Ascending aorta (tissue), 2 donors: Measurements from ENCODE around the gene RPL22. TPM values are rescaled to one million over a fixed set of nuclear protein-coding genes. Genes with fewer than 3 reads are reported as not detected.

Source experiments
- DNase-seq, 2 donors: peaks; one replicate each; pipeline ENCODE4 v3.0.0-alpha.2; 2019; ENCODE audit warnings: low spot score in 2 of 2
- H3K27ac ChIP-seq, 2 donors: fragments of 200-600 bp; sonication (generic); one replicate each; pipeline ENCODE4 v1.5.1; 2016 to 2017; ENCODE audit warnings: mild to moderate bottlenecking in 1 of 2
- H3K27me3 ChIP-seq: fragments of 200-600 bp; sonication (generic); one replicate; pipeline ENCODE4 v1.5.1; 2017
- H3K36me3 ChIP-seq, 2 donors: fragments of 200-600 bp; sonication (generic); one replicate each; pipeline ENCODE4 v1.5.1; 2016
- H3K4me1 ChIP-seq, 2 donors: fragments of 200-600 bp; sonication (generic); one replicate each; pipeline ENCODE4 v1.5.1; 2016 to 2017; ENCODE audit warnings: mild to moderate bottlenecking in 1 of 2
- H3K4me3 ChIP-seq, 2 donors: fragments of 200-600 bp; sonication (generic); one replicate each; pipeline ENCODE4 v1.5.1; 2016 to 2017; ENCODE audit warnings: mild to moderate bottlenecking in 1 of 2
- H3K9me3 ChIP-seq, 2 donors: fragments of 200-600 bp; sonication (generic); one replicate each; pipeline ENCODE4 v1.5.1; 2016
- CTCF ChIP-seq, 3 experiments: fragments of 200-600 bp in 2 of 3; fragments of 450-650 bp in 1 of 3; sonication (generic) in 2 of 3; IDR thresholded peaks; one replicate each; pipeline ENCODE4 v1.5.1; 2016 to 2019; ENCODE audit warnings: antibody characterized with exemption in 3 of 3, mild to moderate bottlenecking in 1 of 3, moderate library complexity in 1 of 3
- intact Hi-C: fragments of 100-400 bp; cut with DNase I; formaldehyde crosslinking; loops from one replicate; pipeline ENCODE4 v1.15.1; 2023
- total RNA-seq: library from RNA; depleted of rRNA; stranded (reverse); fragments of >200 nt; gene quantifications from one replicate; pipeline ENCODE4 v1.1.0, GENCODE V29; 2016

The RPL22 gene
- total RNA-seq, 1 donor from 2014 or later: 88.8 TPM

DNA sequence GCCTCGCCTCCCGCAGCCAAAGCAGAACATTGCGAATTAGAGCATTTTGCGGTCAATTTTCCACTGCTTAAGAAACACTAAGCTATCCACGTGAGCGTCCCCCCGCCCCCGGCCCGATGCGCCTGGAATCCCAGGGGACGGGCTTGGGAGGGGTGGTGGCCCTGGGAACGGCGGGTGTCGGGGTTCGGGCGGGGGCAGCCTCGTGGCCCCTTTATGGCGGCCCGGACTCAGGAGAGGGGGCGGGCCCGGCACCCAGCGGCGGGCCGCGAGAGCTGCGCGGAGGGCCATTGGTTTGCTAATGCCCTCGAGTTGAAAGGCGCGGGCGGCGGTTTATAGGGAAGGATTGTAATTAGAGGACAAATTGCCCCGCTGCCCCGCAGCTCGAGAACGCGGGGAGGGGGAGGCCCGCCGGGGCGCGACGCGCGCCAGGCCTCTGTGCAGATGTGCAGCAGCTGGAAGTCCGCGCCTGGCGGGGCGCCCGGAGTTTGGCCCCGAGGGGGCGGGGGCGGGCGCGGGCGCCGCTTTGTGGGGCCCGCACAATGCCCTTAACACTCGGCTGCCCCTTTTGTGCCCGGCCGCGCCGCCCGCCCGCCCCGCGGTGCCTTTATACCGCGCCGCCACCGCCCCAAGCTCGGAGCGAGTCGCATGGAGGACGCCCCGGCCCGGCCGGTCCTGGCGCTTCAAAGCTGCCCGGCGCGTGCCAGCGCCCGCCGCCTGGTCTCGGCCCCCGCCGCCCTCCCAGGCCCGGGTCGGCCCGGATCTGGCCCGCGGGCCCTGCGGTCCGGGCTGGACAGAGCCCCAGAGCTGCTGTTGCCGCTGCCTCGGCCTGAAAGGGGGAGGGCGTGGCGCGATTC is 42.7 kb upstream of the RPL22 start:
- Histone ChIP-seq H3K27me3 (peaks cover 45% of the 10 kb centered on the region), H3K36me3 (no peaks in the 10 kb centered on the region), H3K4me3 (peak overlapping the region in 1 of 2 donors; percentile 27), H3K9me3 (no peaks in the 10 kb centered on the region), H3K27ac (no peak overlapping the region), H3K4me1 (peaks cover 2 to 12% of the 10 kb centered on the region in 2 donors)
- DNase-seq: no peak
- intact Hi-C loops: no loop called here
- TF ChIP-seq CTCF (IDR thresholded peaks at IDR 0.05): no peak

- Histone ChIP-seq H3K4me3 (peak overlapping the region in 1 of 2 donors; percentile 27), H3K9me3 (no peaks in the 10 kb centered on the region), H3K27me3 (peaks cover 45% of the 10 kb centered on the region), H3K27ac (no peak overlapping the region), H3K36me3 (no peaks in the 10 kb centered on the region), H3K4me1 (peaks cover 2 to 12% of the 10 kb centered on the region in 2 donors)
- no peak for DNase-seq
- intact Hi-C loops: no loop called here
- no peak for TF ChIP-seq CTCF (IDR thresholded peaks at IDR 0.05)
These were observed 41.9 kb upstream of the RPL22 start for GRCh38 chr1:6241107-6241886.

- TF ChIP-seq CTCF (IDR thresholded peaks at IDR 0.05): no peak
- intact Hi-C loops: no loop called here
- Histone ChIP-seq H3K4me1 (peaks cover 3 to 7% of the 10 kb centered on the region in 2 donors), H3K4me3 (no peak overlapping the region), H3K27ac (no peak overlapping the region), H3K9me3 (no peaks in the 10 kb centered on the region), H3K27me3 (peaks cover 36% of the 10 kb centered on the region), H3K36me3 (no peaks in the 10 kb centered on the region)
- no peak for DNase-seq
These were observed 40.8 kb upstream of the RPL22 start for GRCh38 chr1:6239950-6240768.

GRCh38 chr1:6239213-6239752 is 39.9 kb upstream of the RPL22 start:
- intact Hi-C loops: no loop called here
- Histone ChIP-seq H3K27me3 (peaks cover 32% of the 10 kb centered on the region), H3K4me1 (peaks cover 10 to 11% of the 10 kb centered on the region in 2 donors)

More at GRCh38 chr1:6239213-6239752, 39.9 kb upstream of the RPL22 start:
- Histone ChIP-seq H3K36me3 (no peaks in the 10 kb centered on the region), H3K4me3 (no peak overlapping the region), H3K27ac (no peak overlapping the region), H3K9me3 (no peaks in the 10 kb centered on the region)
- no peak for TF ChIP-seq CTCF (IDR thresholded peaks at IDR 0.05)
- no peak for DNase-seq
